HG03064 (cell line): ENCODE results near the gene KCNH1.

Experiments
- ATAC-seq: cut with Tn5 transposase; IDR thresholded peaks from one replicate; pipeline ENCODE4 v1.9.1; 2021; ENCODE audit warnings: low read depth; ENCODE audit not compliant: unreplicated experiment

KCNH1 gene

GRCh38 chr1:210731597-210731996, 402.4 kb downstream of the KCNH1 start:
- ATAC-seq: no peak

GRCh38 chr1:210731193-210731592, 402.8 kb downstream of the KCNH1 start:
- ATAC-seq: no peak

GRCh38 chr1:210730023-210730422, 403.9 kb downstream of the KCNH1 start:
- ATAC-seq: no peak

- ATAC-seq: no peak
These were observed 405.4 kb downstream of the KCNH1 start for GRCh38 chr1:210728437-210729149.

GRCh38 chr1:210727709-210728108, 406.2 kb downstream of the KCNH1 start:
- no peak for ATAC-seq

- ATAC-seq: no peak
These were observed 407.3 kb downstream of the KCNH1 start for GRCh38 chr1:210726621-210727020.

- ATAC-seq: no peak
These were observed 409.2 kb downstream of the KCNH1 start for GRCh38 chr1:210724768-210725167.

GRCh38 chr1:210723646-210724045, 410.3 kb downstream of the KCNH1 start:
- ATAC-seq: no peak

- no peak for ATAC-seq
These were observed 411.4 kb downstream of the KCNH1 start for GRCh38 chr1:210722410-210723081.

GRCh38 chr1:210715072-210715471, 418.9 kb downstream of the KCNH1 start:
- no peak for ATAC-seq

- ATAC-seq: no peak
These were observed 421.9 kb downstream of the KCNH1 start for GRCh38 chr1:210711825-210712612.

GRCh38 chr1:210709701-210710100, 424.2 kb downstream of the KCNH1 start:
- ATAC-seq: no peak

- no peak for ATAC-seq
These were observed 426.4 kb downstream of the KCNH1 start for GRCh38 chr1:210707300-210708240.

GRCh38 chr1:210706246-210706645, 427.7 kb downstream of the KCNH1 start:
- no peak for ATAC-seq

GRCh38 chr1:210705086-210705485, 428.9 kb downstream of the KCNH1 start:
- no peak for ATAC-seq

- no peak for ATAC-seq
These were observed 430.4 kb downstream of the KCNH1 start for GRCh38 chr1:210703593-210703992.

- ATAC-seq: no peak
These were observed 431.4 kb downstream of the KCNH1 start for GRCh38 chr1:210702506-210702905.

GRCh38 chr1:210700511-210700910, 433.4 kb downstream of the KCNH1 start:
- no peak for ATAC-seq

- ATAC-seq: no peak
These were observed 433.9 kb downstream of the KCNH1 start for GRCh38 chr1:210700083-210700482.

GRCh38 chr1:210698661-210699060, 435.3 kb downstream of the KCNH1 start:
- ATAC-seq: no peak
